HEK293 (cell line): ENCODE measurements around the gene SELENOF.

Source experiments
- CTCF ChIA-PET: fragments of 350-600 bp; formaldehyde crosslinking; extraction: SDS; loops from one replicate; lab custom pipeline; 2021; ENCODE audit warnings: antibody characterized with exemption; lab: Yijun Ruan, JAX
- POLR2A ChIA-PET: fragments of 300-600 bp; formaldehyde crosslinking; extraction: SDS; loops from one replicate; lab custom pipeline; 2020; ENCODE audit warnings: antibody characterized with exemption, inconsistent platforms; lab: Yijun Ruan, JAX
- H3K27ac ChIP-seq: fragments of 200-500 bp; sonication (Bioruptor generic); 2 replicates; pipeline ENCODE4 v1.5.1; 2014; ENCODE audit warnings: low read depth, low read length, control low read depth, inconsistent platforms; ENCODE audit errors: extremely low read depth
- H3K36me3 ChIP-seq, 2 experiments: fragments of 200-500 bp in 1 of 2; sonication (Bioruptor generic) in 1 of 2; 1 replicate in 1 of 2; 2 replicates in 1 of 2; pipeline ENCODE4 v1.5.1; 2014 to 2017; ENCODE audit warnings: inconsistent platforms in 2 of 2, low read length in 2 of 2; ENCODE audit not compliant: control insufficient read depth in 2 of 2, insufficient read depth in 1 of 2
- H3K4me1 ChIP-seq: fragments of 200-500 bp; sonication (Bioruptor generic); 2 replicates; pipeline ENCODE4 v1.5.1; 2014; ENCODE audit warnings: mild to moderate bottlenecking, low read length, inconsistent platforms; ENCODE audit not compliant: control insufficient read depth, insufficient read depth
- H3K4me3 ChIP-seq: 2 replicates; pipeline ENCODE4 v1.5.1; 2011; ENCODE audit warnings: low read depth, mild to moderate bottlenecking, control low read depth, low read length, moderate library complexity
- H3K9me3 ChIP-seq: fragments of 200-500 bp; sonication (Bioruptor generic); 2 replicates; pipeline ENCODE4 v1.5.1; 2014; ENCODE audit warnings: low read depth, low read length, inconsistent platforms; ENCODE audit not compliant: control insufficient read depth, insufficient read depth
- BCL11B ChIP-seq: fragments of 450-650 bp; formaldehyde crosslinking; IDR thresholded peaks from 2 replicates; pipeline ENCODE4 v1.5.1; 2016; ENCODE audit warnings: low read depth, missing biosample characterization, missing genetic modification characterization
- FEZF1 ChIP-seq: fragments of 450-650 bp; formaldehyde crosslinking; IDR thresholded peaks from 2 replicates; pipeline ENCODE4 v1.5.1; 2016; ENCODE audit warnings: missing biosample characterization, missing genetic modification characterization
- IKZF3 ChIP-seq: fragments of 450-650 bp; IDR thresholded peaks from 2 replicates; pipeline ENCODE4 v1.5.0; 2018; ENCODE audit warnings: missing biosample characterization, mild to moderate bottlenecking, missing genetic modification characterization, moderate library complexity
- KLF1 ChIP-seq: fragments of 450-650 bp; formaldehyde crosslinking; IDR thresholded peaks from 2 replicates; pipeline ENCODE4 v1.5.1; 2016; ENCODE audit warnings: missing biosample characterization, missing genetic modification characterization
- PRDM1 ChIP-seq: fragments of 450-650 bp; formaldehyde crosslinking; IDR thresholded peaks from 2 replicates; pipeline ENCODE4; 2016; ENCODE audit warnings: missing biosample characterization, missing genetic modification characterization
- SP2 ChIP-seq: fragments of 450-650 bp; formaldehyde crosslinking; IDR thresholded peaks from 2 replicates; pipeline ENCODE4 v1.5.1; 2016; ENCODE audit warnings: missing biosample characterization, missing genetic modification characterization
- SP7 ChIP-seq: fragments of 450-650 bp; formaldehyde crosslinking; IDR thresholded peaks from 2 replicates; pipeline ENCODE4 v1.5.1; 2016; ENCODE audit warnings: missing biosample characterization, missing genetic modification characterization
- ZEB2 ChIP-seq: fragments of 450-650 bp; formaldehyde crosslinking; IDR thresholded peaks from 2 replicates; pipeline ENCODE4 v1.5.1; 2016; ENCODE audit warnings: missing biosample characterization, missing genetic modification characterization
- ZFHX2 ChIP-seq: fragments of 450-650 bp; formaldehyde crosslinking; conservative IDR thresholded peaks from 2 replicates; pipeline ENCODE4 v1.5.1; 2016; ENCODE audit warnings: missing biosample characterization, missing genetic modification characterization
- ZNF157 ChIP-seq: fragments of 450-650 bp; formaldehyde crosslinking; IDR thresholded peaks from 2 replicates; pipeline ENCODE4 v1.5.1; 2016; ENCODE audit warnings: missing biosample characterization, missing genetic modification characterization
- ZNF175 ChIP-seq: fragments of 450-650 bp; formaldehyde crosslinking; IDR thresholded peaks from 2 replicates; pipeline ENCODE4 v1.5.1; 2016; ENCODE audit warnings: missing biosample characterization, missing genetic modification characterization
- ZNF266 ChIP-seq: fragments of 450-650 bp; formaldehyde crosslinking; IDR thresholded peaks from 2 replicates; pipeline ENCODE4 v1.5.1; 2016; ENCODE audit warnings: missing biosample characterization, missing genetic modification characterization, low read depth
- ZNF776 ChIP-seq: fragments of 450-650 bp; formaldehyde crosslinking; IDR thresholded peaks from 2 replicates; pipeline ENCODE4 v1.5.0; 2017; ENCODE audit warnings: missing biosample characterization, missing genetic modification characterization, borderline replicate concordance
- ZNF785 ChIP-seq: fragments of 450-650 bp; formaldehyde crosslinking; IDR thresholded peaks from 2 replicates; pipeline ENCODE4 v1.5.1; 2016; ENCODE audit warnings: missing biosample characterization, missing genetic modification characterization
- TF ChIP-seq, protein P1 (sequence below): fragments of 450-650 bp; formaldehyde crosslinking; IDR thresholded peaks from 2 replicates; pipeline ENCODE4 v1.5.1; 2016; ENCODE audit warnings: missing biosample characterization, missing genetic modification characterization
- TF ChIP-seq, protein P2 (sequence below): fragments of 450-650 bp; IDR thresholded peaks from 2 replicates; pipeline ENCODE4 v1.5.1; 2018; ENCODE audit warnings: missing biosample characterization, mild to moderate bottlenecking, missing genetic modification characterization
- TF ChIP-seq, protein P3 (sequence below): fragments of 450-650 bp; formaldehyde crosslinking; IDR thresholded peaks from 2 replicates; pipeline ENCODE4 v1.5.1; 2016; ENCODE audit warnings: missing biosample characterization, missing genetic modification characterization
- TF ChIP-seq, protein P4 (sequence below): fragments of 450-650 bp; formaldehyde crosslinking; IDR thresholded peaks from 2 replicates; pipeline ENCODE4 v1.5.1; 2016; ENCODE audit warnings: missing biosample characterization, missing genetic modification characterization
- TF ChIP-seq, protein P5 (sequence below): fragments of 450-650 bp; formaldehyde crosslinking; IDR thresholded peaks from 2 replicates; pipeline ENCODE4 v1.5.1; 2016; ENCODE audit warnings: missing biosample characterization, missing genetic modification characterization
- TF ChIP-seq, protein P6 (sequence below): fragments of 450-650 bp; formaldehyde crosslinking; IDR thresholded peaks from 2 replicates; pipeline ENCODE4 v1.5.1; 2017; ENCODE audit warnings: missing biosample characterization, missing genetic modification characterization

Gene SELENOF

DNA sequence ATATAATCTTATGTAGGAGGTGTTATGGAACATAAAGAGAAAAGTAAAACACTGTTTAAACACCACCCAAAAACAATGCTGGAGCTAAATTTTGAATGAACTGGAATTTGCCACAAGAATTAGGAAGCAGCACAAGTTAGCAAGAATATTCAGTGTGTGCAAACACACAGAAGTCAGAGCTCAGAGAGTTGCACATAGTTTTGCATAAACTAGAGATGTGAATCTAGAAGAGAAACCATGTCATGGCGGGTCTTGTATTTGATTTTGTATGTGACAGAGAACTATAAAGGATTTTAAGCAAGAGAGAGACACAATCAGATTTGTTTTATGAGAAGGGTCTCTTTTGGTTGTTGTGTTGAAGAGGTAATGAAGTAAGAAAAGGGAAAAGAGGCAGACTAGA lies 38.2 kb downstream of the SELENOF start:
- Histone ChIP-seq H3K4me3 (no peak overlapping the region), H3K4me1 (no peaks in the 10 kb centered on the region), H3K36me3 (peaks cover 5 to 13% of the 10 kb centered on the region in 2 experiments; a peak in 2 of 3 replicates), H3K27ac (no peak overlapping the region)
- TF ChIP-seq ZNF776, result no peak
- TF ChIP-seq IKZF3 (tag by site-specific recombination), result no peak
- TF ChIP-seq, protein P1, sequence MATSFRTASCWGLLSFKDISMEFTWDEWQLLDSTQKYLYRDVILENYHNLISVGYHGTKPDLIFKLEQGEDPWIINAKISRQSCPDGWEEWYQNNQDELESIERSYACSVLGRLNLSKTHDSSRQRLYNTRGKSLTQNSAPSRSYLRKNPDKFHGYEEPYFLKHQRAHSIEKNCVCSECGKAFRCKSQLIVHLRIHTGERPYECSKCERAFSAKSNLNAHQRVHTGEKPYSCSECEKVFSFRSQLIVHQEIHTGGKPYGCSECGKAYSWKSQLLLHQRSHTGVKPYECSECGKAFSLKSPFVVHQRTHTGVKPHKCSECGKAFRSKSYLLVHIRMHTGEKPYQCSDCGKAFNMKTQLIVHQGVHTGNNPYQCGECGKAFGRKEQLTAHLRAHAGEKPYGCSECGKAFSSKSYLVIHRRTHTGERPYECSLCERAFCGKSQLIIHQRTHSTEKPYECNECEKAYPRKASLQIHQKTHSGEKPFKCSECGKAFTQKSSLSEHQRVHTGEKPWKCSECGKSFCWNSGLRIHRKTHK, result no peak
- no peak for TF ChIP-seq ZNF157 (tag by site-specific recombination)
- TF ChIP-seq, all 188 proteins: peak for 0
- ChIA-PET POLR2A (no interaction called here), CTCF (interaction anchor here (1.3 kb wide), 1 partner anchor 29 kb away, joined by 4 read pairs; no protein-coding TSS in a partner anchor)
- no peaks in the 10 kb centered on the region for H3K9me3 ChIP-seq

DNA sequence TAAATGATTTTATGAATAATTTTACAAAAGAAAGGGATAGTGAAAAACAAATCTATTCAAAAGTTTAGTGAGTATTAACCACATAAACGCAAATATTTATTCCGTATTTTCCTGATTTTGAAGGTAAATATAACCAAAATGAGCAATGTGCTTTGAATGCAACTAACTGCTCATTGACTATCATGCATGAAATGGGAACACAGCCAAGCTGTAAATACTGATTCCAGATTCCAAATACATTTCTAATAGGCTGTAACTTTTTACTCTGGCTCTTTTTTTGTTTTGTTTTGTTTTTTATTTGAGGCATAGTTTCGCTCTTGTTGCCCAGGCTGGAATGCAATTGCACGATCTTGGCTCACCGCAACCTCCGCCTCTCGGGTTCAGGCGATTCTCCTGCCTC lies 41.8 kb downstream of the SELENOF start:
- Histone ChIP-seq H3K27ac (no peak overlapping the region), H3K4me1 (no peaks in the 10 kb centered on the region; the same call in 1 of the 2 replicates), H3K4me3 (no peak overlapping the region), H3K9me3 (no peaks in the 10 kb centered on the region)
- CTCF ChIA-PET, result interaction anchor here (1.1 kb wide), 1 partner anchor 17 kb away, joined by 4 read pairs; no protein-coding TSS in a partner anchor
- POLR2A ChIA-PET, result no interaction called here
- TF ChIP-seq ZFHX2 (tag by site-specific recombination) (no peak), ZNF175 (tag by site-specific recombination) (no peak), ZNF785 (tag by site-specific recombination) (no peak), ZNF266 (no peak), KLF1 (no peak)
- TF ChIP-seq, protein P2, sequence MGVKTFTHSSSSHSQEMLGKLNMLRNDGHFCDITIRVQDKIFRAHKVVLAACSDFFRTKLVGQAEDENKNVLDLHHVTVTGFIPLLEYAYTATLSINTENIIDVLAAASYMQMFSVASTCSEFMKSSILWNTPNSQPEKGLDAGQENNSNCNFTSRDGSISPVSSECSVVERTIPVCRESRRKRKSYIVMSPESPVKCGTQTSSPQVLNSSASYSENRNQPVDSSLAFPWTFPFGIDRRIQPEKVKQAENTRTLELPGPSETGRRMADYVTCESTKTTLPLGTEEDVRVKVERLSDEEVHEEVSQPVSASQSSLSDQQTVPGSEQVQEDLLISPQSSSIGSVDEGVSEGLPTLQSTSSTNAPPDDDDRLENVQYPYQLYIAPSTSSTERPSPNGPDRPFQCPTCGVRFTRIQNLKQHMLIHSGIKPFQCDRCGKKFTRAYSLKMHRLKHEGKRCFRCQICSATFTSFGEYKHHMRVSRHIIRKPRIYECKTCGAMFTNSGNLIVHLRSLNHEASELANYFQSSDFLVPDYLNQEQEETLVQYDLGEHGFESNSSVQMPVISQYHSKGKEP (tag by site-specific recombination), result peak; percentile 19; the same call in 1 of the 2 replicates
- TF ChIP-seq, protein P3, sequence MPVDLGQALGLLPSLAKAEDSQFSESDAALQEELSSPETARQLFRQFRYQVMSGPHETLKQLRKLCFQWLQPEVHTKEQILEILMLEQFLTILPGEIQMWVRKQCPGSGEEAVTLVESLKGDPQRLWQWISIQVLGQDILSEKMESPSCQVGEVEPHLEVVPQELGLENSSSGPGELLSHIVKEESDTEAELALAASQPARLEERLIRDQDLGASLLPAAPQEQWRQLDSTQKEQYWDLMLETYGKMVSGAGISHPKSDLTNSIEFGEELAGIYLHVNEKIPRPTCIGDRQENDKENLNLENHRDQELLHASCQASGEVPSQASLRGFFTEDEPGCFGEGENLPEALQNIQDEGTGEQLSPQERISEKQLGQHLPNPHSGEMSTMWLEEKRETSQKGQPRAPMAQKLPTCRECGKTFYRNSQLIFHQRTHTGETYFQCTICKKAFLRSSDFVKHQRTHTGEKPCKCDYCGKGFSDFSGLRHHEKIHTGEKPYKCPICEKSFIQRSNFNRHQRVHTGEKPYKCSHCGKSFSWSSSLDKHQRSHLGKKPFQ, result no peak
- TF ChIP-seq, all 188 proteins: peak for 1
- peaks cover 0 to 7% of the 10 kb centered on the region in 2 experiments; a peak in 2 of 3 replicates for H3K36me3 ChIP-seq

DNA sequence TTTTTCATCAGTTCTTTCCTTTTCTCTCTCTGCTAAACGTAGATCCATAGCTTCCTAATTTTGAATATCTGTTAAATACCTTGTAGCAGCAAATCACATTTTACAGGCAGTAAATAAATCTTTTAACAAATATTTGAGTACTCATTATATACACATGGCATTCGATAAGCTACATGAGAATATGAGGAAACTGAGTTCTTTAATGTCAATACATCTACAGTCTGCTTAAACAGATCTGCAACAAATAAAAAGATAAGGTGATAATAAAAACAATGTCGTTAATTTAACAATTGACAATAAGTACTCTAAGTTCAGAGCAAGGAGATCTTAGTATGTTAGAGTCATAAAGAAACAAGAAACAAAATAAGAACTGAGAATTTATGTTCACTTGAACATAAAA lies 42.9 kb downstream of the SELENOF start:
- Histone ChIP-seq H3K4me3 (no peak overlapping the region), H3K36me3 (peaks cover 0 to 3% of the 10 kb centered on the region in 2 experiments; a peak in 2 of 3 replicates), H3K9me3 (no peaks in the 10 kb centered on the region), H3K27ac (no peak overlapping the region), H3K4me1 (no peaks in the 10 kb centered on the region; the same call in 1 of the 2 replicates)
- ChIA-PET CTCF (no interaction called here), POLR2A (no interaction called here)
- TF ChIP-seq, protein P4, sequence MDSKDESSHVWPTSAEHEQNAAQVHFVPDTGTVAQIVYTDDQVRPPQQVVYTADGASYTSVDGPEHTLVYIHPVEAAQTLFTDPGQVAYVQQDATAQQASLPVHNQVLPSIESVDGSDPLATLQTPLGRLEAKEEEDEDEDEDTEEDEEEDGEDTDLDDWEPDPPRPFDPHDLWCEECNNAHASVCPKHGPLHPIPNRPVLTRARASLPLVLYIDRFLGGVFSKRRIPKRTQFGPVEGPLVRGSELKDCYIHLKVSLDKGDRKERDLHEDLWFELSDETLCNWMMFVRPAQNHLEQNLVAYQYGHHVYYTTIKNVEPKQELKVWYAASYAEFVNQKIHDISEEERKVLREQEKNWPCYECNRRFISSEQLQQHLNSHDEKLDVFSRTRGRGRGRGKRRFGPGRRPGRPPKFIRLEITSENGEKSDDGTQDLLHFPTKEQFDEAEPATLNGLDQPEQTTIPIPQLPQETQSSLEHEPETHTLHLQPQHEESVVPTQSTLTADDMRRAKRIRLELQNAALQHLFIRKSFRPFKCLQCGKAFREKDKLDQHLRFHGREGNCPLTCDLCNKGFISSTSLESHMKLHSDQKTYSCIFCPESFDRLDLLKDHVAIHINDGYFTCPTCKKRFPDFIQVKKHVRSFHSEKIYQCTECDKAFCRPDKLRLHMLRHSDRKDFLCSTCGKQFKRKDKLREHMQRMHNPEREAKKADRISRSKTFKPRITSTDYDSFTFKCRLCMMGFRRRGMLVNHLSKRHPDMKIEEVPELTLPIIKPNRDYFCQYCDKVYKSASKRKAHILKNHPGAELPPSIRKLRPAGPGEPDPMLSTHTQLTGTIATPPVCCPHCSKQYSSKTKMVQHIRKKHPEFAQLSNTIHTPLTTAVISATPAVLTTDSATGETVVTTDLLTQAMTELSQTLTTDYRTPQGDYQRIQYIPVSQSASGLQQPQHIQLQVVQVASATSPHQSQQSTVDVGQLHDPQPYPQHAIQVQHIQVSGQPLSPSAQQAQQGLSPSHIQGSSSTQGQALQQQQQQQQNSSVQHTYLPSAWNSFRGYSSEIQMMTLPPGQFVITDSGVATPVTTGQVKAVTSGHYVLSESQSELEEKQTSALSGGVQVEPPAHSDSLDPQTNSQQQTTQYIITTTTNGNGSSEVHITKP (tag by site-specific recombination), result no peak
- TF ChIP-seq PRDM1 (tag by site-specific recombination) (no peak), SP2 (no peak), SP7 (tag by site-specific recombination) (no peak), BCL11B (no peak), ZEB2 (tag by site-specific recombination) (no peak), FEZF1 (no peak)
- TF ChIP-seq, protein P5, sequence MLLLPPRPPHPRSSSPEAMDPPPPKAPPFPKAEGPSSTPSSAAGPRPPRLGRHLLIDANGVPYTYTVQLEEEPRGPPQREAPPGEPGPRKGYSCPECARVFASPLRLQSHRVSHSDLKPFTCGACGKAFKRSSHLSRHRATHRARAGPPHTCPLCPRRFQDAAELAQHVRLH (tag by site-specific recombination), result no peak
- TF ChIP-seq, protein P6, sequence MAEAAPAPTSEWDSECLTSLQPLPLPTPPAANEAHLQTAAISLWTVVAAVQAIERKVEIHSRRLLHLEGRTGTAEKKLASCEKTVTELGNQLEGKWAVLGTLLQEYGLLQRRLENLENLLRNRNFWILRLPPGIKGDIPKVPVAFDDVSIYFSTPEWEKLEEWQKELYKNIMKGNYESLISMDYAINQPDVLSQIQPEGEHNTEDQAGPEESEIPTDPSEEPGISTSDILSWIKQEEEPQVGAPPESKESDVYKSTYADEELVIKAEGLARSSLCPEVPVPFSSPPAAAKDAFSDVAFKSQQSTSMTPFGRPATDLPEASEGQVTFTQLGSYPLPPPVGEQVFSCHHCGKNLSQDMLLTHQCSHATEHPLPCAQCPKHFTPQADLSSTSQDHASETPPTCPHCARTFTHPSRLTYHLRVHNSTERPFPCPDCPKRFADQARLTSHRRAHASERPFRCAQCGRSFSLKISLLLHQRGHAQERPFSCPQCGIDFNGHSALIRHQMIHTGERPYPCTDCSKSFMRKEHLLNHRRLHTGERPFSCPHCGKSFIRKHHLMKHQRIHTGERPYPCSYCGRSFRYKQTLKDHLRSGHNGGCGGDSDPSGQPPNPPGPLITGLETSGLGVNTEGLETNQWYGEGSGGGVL (tag by site-specific recombination), result no peak
